ENCODE data around the gene SMARCD3. TPM values are rescaled to one million over a fixed set of nuclear protein-coding genes. Genes with fewer than 3 reads are reported as not detected.

SMARCD3 gene
- total and polyA plus RNA-seq, 9 of the 15 experiments (the other 6 are each of a cell fraction or from before 2014, with no cell fraction given), result 0.43 to 3.6 (median 2.6) TPM

DNA sequence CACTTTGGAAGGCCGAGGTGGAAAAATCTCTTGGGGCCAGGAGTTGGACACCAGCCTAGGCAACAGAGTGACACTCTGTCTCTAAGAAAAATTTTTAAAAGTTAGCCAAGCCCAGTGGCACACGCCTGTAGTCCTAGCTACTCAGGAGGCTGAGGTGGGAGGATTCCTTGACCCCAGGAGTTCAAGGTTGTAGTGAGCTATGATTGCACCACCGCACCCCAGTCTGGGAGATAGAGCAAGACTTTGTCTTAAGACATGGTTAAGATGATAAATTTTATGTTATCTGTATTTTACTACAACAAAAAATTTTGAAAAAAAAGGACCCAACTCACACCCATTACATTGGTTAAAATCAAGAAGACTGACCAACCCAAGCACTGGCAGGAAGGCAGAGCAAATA, 44.4 kb upstream of the SMARCD3 start (continued):
- TF ChIP-seq, protein P1, sequence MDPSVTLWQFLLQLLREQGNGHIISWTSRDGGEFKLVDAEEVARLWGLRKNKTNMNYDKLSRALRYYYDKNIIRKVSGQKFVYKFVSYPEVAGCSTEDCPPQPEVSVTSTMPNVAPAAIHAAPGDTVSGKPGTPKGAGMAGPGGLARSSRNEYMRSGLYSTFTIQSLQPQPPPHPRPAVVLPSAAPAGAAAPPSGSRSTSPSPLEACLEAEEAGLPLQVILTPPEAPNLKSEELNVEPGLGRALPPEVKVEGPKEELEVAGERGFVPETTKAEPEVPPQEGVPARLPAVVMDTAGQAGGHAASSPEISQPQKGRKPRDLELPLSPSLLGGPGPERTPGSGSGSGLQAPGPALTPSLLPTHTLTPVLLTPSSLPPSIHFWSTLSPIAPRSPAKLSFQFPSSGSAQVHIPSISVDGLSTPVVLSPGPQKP (CRISPR knock-in tag; IDR thresholded peaks at IDR 0.05), result no peak

DNA sequence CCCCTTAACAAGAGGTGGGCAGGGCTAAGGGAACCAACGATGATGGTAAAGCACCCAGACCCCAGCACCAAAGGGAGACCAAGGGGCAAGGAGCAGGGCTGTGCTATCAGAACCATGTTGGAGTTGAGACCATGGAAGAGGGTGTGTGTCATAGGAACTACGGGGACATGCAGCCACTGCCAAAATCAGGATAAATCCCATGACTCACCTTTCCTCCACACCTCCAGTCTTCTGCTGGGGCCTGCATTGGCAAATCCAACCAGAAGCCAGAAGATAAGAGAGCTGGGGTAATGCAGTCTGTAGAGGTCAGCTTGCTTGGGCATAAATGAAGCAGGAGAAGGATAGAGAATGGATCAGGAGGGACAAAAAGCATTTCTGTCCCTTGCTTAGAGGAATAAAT, 42.7 kb upstream of the SMARCD3 start:
- ATAC-seq (no peak), DNase-seq (ENCODE audit: extremely low read depth in 1 of 4, low spot score in 3 of 4) (no peak), FAIRE-seq (no peak)
- intact Hi-C loops (cut with micrococcal nuclease) (no loop called here), in situ Hi-C loops (cut with MboI) (no loop called here)
- Histone ChIP-seq H3K9me1 (ENCODE audit: control insufficient read depth, insufficient read depth, low read length) (no peaks in the 10 kb centered on the region), H3K36me3 (ENCODE audit: control insufficient read depth, insufficient read depth, low read length) (no peaks in the 10 kb centered on the region), H3K9me3 (replicated peaks; ENCODE audit: control insufficient read depth, insufficient read depth, low read depth, low read length) (peaks cover 3% of the 10 kb centered on the region), H4K20me1 (replicated peaks; ENCODE audit: control insufficient read depth, insufficient read depth, low read length) (no peaks in the 10 kb centered on the region), H2AFZ (ENCODE audit: low read depth, low read length) (no peak overlapping the region), H3K27me3 (ENCODE audit: control insufficient read depth in 2 of 2, insufficient read depth in 2 of 2, low read length in 2 of 2) (peaks cover 34 to 36% of the 10 kb centered on the region in 2 experiments), H3K9ac (ENCODE audit: insufficient read depth in 1 of 2, low read depth in 2 of 2, low read length in 2 of 2) (no peak overlapping the region), H3K27ac (ENCODE audit: extremely low read depth, low read depth, low read length) (no peak overlapping the region), H3K79me2 (ENCODE audit: control insufficient read depth, insufficient read depth, low read length) (no peaks in the 10 kb centered on the region), H3K4me3 (no peak overlapping the region), H3K4me2 (ENCODE audit: insufficient read depth, low read length) (no peak overlapping the region), H3K4me1 (replicated peaks in 1 of 2; ENCODE audit: control insufficient read depth in 2 of 2, insufficient read depth in 2 of 2, low read length in 2 of 2) (no peaks in the 10 kb centered on the region)
- BruUV-seq (replicated peaks), result no TSS peak
- ChIA-PET POLR2A (no interaction called here), CTCF (ENCODE audit: low intra/inter-chr PET ratio) (interaction anchor here (0.6 kb wide), 1 partner anchor 427 kb away, joined by 7 read pairs; no protein-coding TSS in a partner anchor)
- WGBS (ENCODE audit: insufficient coverage, low coverage, missing lambda C conversion rate), result 0% methylated on average over 2 of the region's 2 CpGs
- no peak for TF ChIP-seq POLR2H (tag; IDR thresholded peaks at IDR 0.05; ENCODE audit: low read depth)
- TF ChIP-seq, protein P2, sequence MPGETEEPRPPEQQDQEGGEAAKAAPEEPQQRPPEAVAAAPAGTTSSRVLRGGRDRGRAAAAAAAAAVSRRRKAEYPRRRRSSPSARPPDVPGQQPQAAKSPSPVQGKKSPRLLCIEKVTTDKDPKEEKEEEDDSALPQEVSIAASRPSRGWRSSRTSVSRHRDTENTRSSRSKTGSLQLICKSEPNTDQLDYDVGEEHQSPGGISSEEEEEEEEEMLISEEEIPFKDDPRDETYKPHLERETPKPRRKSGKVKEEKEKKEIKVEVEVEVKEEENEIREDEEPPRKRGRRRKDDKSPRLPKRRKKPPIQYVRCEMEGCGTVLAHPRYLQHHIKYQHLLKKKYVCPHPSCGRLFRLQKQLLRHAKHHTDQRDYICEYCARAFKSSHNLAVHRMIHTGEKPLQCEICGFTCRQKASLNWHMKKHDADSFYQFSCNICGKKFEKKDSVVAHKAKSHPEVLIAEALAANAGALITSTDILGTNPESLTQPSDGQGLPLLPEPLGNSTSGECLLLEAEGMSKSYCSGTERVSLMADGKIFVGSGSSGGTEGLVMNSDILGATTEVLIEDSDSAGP (CRISPR knock-in tag; IDR thresholded peaks at IDR 0.05), result no peak
- TF ChIP-seq ZNF133 (CRISPR knock-in tag; IDR thresholded peaks at IDR 0.05), result no peak
- TF ChIP-seq RFX1 (IDR thresholded peaks at IDR 0.05), result no peak
- no peak for TF ChIP-seq ZNF184 (CRISPR knock-in tag; IDR thresholded peaks at IDR 0.05)
- no peak for TF ChIP-seq PPARD (CRISPR knock-in tag; IDR thresholded peaks at IDR 0.05)
- no peak for TF ChIP-seq KLF10 (CRISPR knock-in tag; IDR thresholded peaks at IDR 0.05)
- no peak for TF ChIP-seq ATF7 (IDR thresholded peaks at IDR 0.05)
- TF ChIP-seq JUNB (CRISPR knock-in tag; conservative IDR thresholded peaks at IDR 0.05), result no peak
- TF ChIP-seq ZNF217 (CRISPR knock-in tag; IDR thresholded peaks at IDR 0.05), result no peak
- TF ChIP-seq ZNF124 (CRISPR knock-in tag; IDR thresholded peaks at IDR 0.05), result no peak
- no peak for TF ChIP-seq SMAD1 (IDR thresholded peaks at IDR 0.05; ENCODE audit: low read depth, low read length, partially characterized antibody)
- TF ChIP-seq ZSCAN32 (CRISPR knock-in tag; IDR thresholded peaks at IDR 0.05), result no peak

All from K562 (cell line).